D721Med (cell line): ENCODE measurements around the gene CMC4.
A peak's percentile ranks its signal among the peaks of the same experiment; 100 is the strongest.

ENCODE experiments used
- DNase-seq: peaks from one replicate; pipeline ENCODE4 v3.0.0; 2011; ENCODE audit warnings: low spot score; ENCODE audit not compliant: insufficient read length
- FAIRE-seq: peaks from 2 replicates; lab custom pipeline; 2011; peaks lifted over from hg19 to GRCh38; lab: Jason Lieb, UNC
- CTCF ChIP-seq: IDR thresholded peaks from 2 replicates; pipeline ENCODE4 v1.5.1; 2012; ENCODE audit warnings: mild to moderate bottlenecking, control low read depth; ENCODE audit not compliant: insufficient read depth; ENCODE audit errors: missing control alignments

Gene CMC4

GRCh38 chrX:155086961-155087735 is 16.2 kb upstream of the CMC4 start:
- FAIRE-seq, result no peak
- DNase-seq, result no peak

GRCh38 chrX:155086202-155086840 is 15.4 kb upstream of the CMC4 start:
- TF ChIP-seq CTCF, result peak; percentile 31
- no peak for DNase-seq
- FAIRE-seq, result no peak

More at GRCh38 chrX:155086961-155087735, 16.2 kb upstream of the CMC4 start:
- TF ChIP-seq CTCF, result no peak

- FAIRE-seq, result no peak
- TF ChIP-seq CTCF, result no peak
- no peak for DNase-seq
Measured at GRCh38 chrX:155071694-155072280, 851 bp upstream of the CMC4 start.

- no peak for DNase-seq
- no peak for FAIRE-seq
- TF ChIP-seq CTCF, result no peak
Measured at GRCh38 chrX:155070663-155070974, 317 bp downstream of the CMC4 start.

GRCh38 chrX:155070038-155070437 is 898 bp downstream of the CMC4 start:
- FAIRE-seq, result no peak
- TF ChIP-seq CTCF, result no peak
- DNase-seq, result no peak

- DNase-seq (no peak), FAIRE-seq (no peak)
- no peak for TF ChIP-seq CTCF
Measured at GRCh38 chrX:155069414-155069813, 1.5 kb downstream of the CMC4 start.

GRCh38 chrX:155068165-155068564 is 2.8 kb downstream of the CMC4 start:
- no peak for FAIRE-seq
- no peak for DNase-seq
- no peak for TF ChIP-seq CTCF
